Measurements from ENCODE around the gene MDH2.
"Not testable (repeated sequence)": the region's sequence is repeated elsewhere in the genome, so short reads cannot be mapped to it uniquely, and the experiment has no call there.

Gene MDH2

DNA sequence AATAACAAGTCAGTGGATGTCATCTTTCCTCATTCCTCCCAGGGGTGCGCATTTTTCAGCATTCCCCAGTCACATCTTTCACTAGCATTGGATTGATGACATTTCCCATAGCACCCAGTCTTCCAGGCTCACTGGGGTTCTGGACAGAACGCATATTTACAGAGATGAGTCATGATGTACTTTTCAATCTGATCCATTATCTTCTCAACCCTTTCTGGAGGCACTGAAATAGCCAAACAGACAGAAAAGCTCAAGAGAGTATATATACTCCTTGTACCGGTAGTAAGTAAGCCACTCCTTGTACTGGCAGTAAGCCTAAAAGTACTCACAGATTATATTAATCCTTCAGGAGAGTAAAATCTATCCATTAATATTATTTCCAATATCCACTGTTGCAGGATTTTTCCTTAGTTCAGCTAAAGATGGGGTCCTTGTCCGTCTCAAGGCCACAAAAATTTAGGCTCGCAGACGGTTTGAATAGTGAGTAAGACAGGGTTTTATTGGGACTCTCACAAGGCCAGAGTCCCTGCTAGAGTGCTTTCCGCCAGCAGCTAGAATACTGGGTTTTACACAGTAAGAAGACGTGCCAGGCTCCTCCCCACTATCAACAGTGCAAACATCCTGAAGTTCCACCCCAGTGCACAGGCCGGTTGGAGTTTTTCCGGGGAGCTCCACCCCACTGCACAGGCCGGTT lies 60.8 kb downstream of the MDH2 start:
- DNase-seq (ENCODE audit: low read depth in 2 of 2): no peak

DNA sequence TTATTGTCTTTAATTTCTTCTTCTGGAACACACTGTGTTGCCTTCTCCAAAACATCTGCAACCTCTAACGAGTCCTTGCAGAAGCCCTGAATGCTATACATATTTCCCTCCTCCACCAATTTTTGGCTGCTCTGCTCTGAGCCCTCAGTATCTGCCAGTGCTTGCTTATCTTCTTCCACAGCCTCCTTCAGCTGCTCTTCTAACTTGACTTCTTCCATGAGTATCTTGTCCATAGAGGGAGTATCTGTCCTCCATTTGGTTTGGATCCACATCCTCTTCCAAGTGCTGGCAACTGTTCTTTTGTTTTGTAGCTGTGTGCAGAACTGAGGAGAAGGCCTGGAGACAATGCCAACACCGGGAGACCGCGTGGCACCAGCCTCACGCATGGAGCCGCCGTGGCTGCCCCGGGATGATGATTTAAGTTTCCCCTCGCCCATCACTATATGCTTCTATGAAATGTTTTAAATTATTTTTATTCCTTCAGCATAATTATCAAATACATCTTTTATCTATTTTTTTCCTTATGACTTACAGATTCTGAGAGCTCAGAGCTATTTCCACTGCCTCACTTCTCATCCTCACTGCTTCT lies 65.2 kb downstream of the MDH2 start:
- DNase-seq (ENCODE audit: low read depth in 2 of 2): not testable (repeated sequence)

DNA sequence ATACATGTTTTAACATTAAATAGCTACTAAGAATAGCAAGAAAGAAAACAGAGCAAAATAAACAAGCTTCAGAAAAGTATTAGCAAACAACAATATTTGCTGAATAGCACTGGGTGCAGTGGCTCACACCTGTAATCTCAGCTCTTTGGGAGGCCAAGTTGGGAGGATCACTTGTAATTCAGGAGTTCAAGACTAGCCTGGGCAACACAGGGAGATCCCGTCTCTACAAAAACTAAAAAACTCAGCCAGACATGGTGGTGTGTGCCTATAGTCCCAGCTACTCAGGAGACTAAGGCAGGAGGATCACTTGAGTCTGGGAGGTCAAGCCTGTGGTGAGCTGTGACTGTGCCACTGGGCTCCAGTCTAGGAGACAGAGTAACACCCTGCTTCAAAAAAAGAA lies 66.8 kb downstream of the MDH2 start:
- not testable (repeated sequence) for DNase-seq (ENCODE audit: low read depth in 2 of 2)

All from activated CD8-positive, alpha-beta memory T cell treated with anti-CD3 and anti-CD28 coated beads for 4 hours (primary cell).